ENCODE data around the gene LSAMP. TPM values are rescaled to one million over a fixed set of nuclear protein-coding genes. Genes with fewer than 3 reads are reported as not detected.
A peak's percentile ranks its signal among the peaks of the same experiment; 100 is the strongest.

LSAMP gene
- total RNA-seq, 1 donor from 2014 or later = 64.9 TPM

GRCh38 chr3:116301422-116301821 is 143.9 kb downstream of the LSAMP start:
- Mint-ChIP-seq H3K36me3 (peaks cover 7% of the 10 kb centered on the region), H3K4me3 (no peak overlapping the region), H3K9me3 (no peaks in the 10 kb centered on the region), H3K27ac (no peak overlapping the region), H3K4me1 (ENCODE audit: unreplicated experiment) (peaks cover 37% of the 10 kb centered on the region), H3K27me3 (peaks cover 3% of the 10 kb centered on the region)
- no peak for DNase-seq (ENCODE audit: extremely low spot score, unreplicated experiment)
- no peak for TF ChIP-seq CTCF (conservative IDR thresholded peaks at IDR 0.05)

- Mint-ChIP-seq H3K4me1 (ENCODE audit: unreplicated experiment) (peaks cover 32% of the 10 kb centered on the region), H3K27ac (no peak overlapping the region), H3K27me3 (peaks cover 3% of the 10 kb centered on the region), H3K9me3 (no peaks in the 10 kb centered on the region), H3K36me3 (peaks cover 11% of the 10 kb centered on the region), H3K4me3 (no peak overlapping the region)
- no peak for DNase-seq (ENCODE audit: extremely low spot score, unreplicated experiment)
- TF ChIP-seq CTCF (conservative IDR thresholded peaks at IDR 0.05) = no peak
Observed at GRCh38 chr3:116300226-116300625, 145.1 kb downstream of the LSAMP start.

GRCh38 chr3:116299646-116300081 is 145.6 kb downstream of the LSAMP start:
- DNase-seq (ENCODE audit: extremely low spot score, unreplicated experiment) = no peak
- peaks cover 11% of the 10 kb centered on the region for H3K36me3 Mint-ChIP-seq
- no peaks in the 10 kb centered on the region for H3K9me3 Mint-ChIP-seq
- H3K4me1 Mint-ChIP-seq (ENCODE audit: unreplicated experiment) = peaks cover 32% of the 10 kb centered on the region
- no peak for TF ChIP-seq CTCF (conservative IDR thresholded peaks at IDR 0.05)
- H3K27me3 Mint-ChIP-seq = peaks cover 3% of the 10 kb centered on the region
- no peak overlapping the region for H3K27ac Mint-ChIP-seq
- no peak overlapping the region for H3K4me3 Mint-ChIP-seq

GRCh38 chr3:116298151-116298550 is 147.1 kb downstream of the LSAMP start:
- Mint-ChIP-seq H3K4me3 (no peak overlapping the region), H3K27ac (no peak overlapping the region), H3K36me3 (peaks cover 7% of the 10 kb centered on the region), H3K9me3 (no peaks in the 10 kb centered on the region), H3K27me3 (peaks cover 3% of the 10 kb centered on the region), H3K4me1 (ENCODE audit: unreplicated experiment) (peaks cover 32% of the 10 kb centered on the region)
- no peak for DNase-seq (ENCODE audit: extremely low spot score, unreplicated experiment)
- TF ChIP-seq CTCF (conservative IDR thresholded peaks at IDR 0.05) = no peak

GRCh38 chr3:116291141-116291540 is 154.1 kb downstream of the LSAMP start:
- Mint-ChIP-seq H3K36me3 (peaks cover 4% of the 10 kb centered on the region), H3K9me3 (no peaks in the 10 kb centered on the region), H3K27me3 (no peaks in the 10 kb centered on the region), H3K4me3 (no peak overlapping the region), H3K27ac (no peak overlapping the region), H3K4me1 (ENCODE audit: unreplicated experiment) (peaks cover 30% of the 10 kb centered on the region)
- no peak for DNase-seq (ENCODE audit: extremely low spot score, unreplicated experiment)
- no peak for TF ChIP-seq CTCF (conservative IDR thresholded peaks at IDR 0.05)

- TF ChIP-seq CTCF (conservative IDR thresholded peaks at IDR 0.05) = no peak
- DNase-seq (ENCODE audit: extremely low spot score, unreplicated experiment) = no peak
- H3K27ac Mint-ChIP-seq = peak overlapping the region; percentile 42
Observed at GRCh38 chr3:116288485-116288884, 156.8 kb downstream of the LSAMP start.

More at GRCh38 chr3:116288485-116288884, 156.8 kb downstream of the LSAMP start:
- Mint-ChIP-seq H3K27me3 (no peaks in the 10 kb centered on the region), H3K9me3 (no peaks in the 10 kb centered on the region), H3K4me3 (peak overlapping the region; percentile 43), H3K4me1 (ENCODE audit: unreplicated experiment) (peaks cover 30% of the 10 kb centered on the region), H3K36me3 (no peaks in the 10 kb centered on the region)

Measured in type B pancreatic cell (in vitro differentiated cells).